Uterus (tissue), 2 donors: ENCODE measurements around the gene CAPN1.
A peak's percentile ranks its signal among the peaks of the same experiment; 100 is the strongest.

Experiments used
- CTCF ChIP-seq, 4 experiments: fragments of 200-600 bp in 2 of 4; fragments of 450-650 bp in 2 of 4; sonication (generic) in 2 of 4; IDR thresholded peaks; one replicate each; pipeline ENCODE4 v1.5.1; 2016 to 2019; ENCODE audit warnings: antibody characterized with exemption in 4 of 4, mild to moderate bottlenecking in 2 of 4, moderate library complexity in 1 of 4
- POLR2A ChIP-seq, 2 donors: fragments of 450-650 bp; IDR thresholded peaks; one replicate each; pipeline ENCODE4 v1.6.1; 2016; ENCODE audit warnings: antibody characterized with exemption in 2 of 2, mild to moderate bottlenecking in 1 of 2, moderate library complexity in 1 of 2

GRCh38 chr11:65225279-65226102 lies 43.8 kb downstream of the CAPN1 start:
- TF ChIP-seq POLR2A (IDR thresholded peaks at IDR 0.05) (no peak), CTCF (IDR thresholded peaks at IDR 0.05) (peak; percentile 58 to 69 (median 63))
